ENCODE results near the gene GGCT. TPM values are rescaled to one million over a fixed set of nuclear protein-coding genes. Genes with fewer than 3 reads are reported as not detected.

The GGCT gene
- total RNA-seq, 4 donors from 2014 or later, result 24.1 to 47.0 (median 30.1) TPM

DNA sequence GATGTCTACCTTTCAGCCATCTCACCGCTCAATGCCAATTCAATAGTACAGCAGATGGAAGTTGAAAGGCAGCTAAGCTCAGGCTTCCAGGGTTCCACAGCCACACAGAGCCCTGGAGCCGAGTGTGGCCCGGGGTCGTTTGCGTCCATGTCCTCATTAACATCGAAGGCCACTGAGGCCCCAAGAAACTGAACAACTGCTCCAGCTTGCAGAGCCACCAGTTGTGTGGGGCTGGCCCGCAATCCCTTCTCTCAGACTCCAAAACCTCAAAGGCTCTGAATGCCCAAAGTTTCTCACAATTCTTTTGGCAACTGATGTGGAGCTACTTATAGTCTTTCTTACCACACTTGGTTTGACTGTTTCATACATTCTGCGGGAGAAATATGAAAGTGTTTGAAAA is 57.2 kb downstream of the GGCT start:
- intact Hi-C loops (cut with DNase I), result no loop called here
- Histone ChIP-seq H3K4me1 (peaks cover 25 to 41% of the 10 kb centered on the region in 2 donors), H3K9me3 (no peaks in the 10 kb centered on the region), H3K27ac (no peak overlapping the region), H3K36me3 (peaks cover 18 to 42% of the 10 kb centered on the region in 2 donors), H3K27me3 (no peaks in the 10 kb centered on the region), H3K4me3 (replicated peaks in 1 of 3) (no peak overlapping the region)
- no peak for DNase-seq
- WGBS, 2 donors, result 97 to 98% methylated on average over 8 of the region's 8 CpGs
- no peak for TF ChIP-seq POLR2A (IDR thresholded peaks at IDR 0.05)
- TF ChIP-seq, protein P1, sequence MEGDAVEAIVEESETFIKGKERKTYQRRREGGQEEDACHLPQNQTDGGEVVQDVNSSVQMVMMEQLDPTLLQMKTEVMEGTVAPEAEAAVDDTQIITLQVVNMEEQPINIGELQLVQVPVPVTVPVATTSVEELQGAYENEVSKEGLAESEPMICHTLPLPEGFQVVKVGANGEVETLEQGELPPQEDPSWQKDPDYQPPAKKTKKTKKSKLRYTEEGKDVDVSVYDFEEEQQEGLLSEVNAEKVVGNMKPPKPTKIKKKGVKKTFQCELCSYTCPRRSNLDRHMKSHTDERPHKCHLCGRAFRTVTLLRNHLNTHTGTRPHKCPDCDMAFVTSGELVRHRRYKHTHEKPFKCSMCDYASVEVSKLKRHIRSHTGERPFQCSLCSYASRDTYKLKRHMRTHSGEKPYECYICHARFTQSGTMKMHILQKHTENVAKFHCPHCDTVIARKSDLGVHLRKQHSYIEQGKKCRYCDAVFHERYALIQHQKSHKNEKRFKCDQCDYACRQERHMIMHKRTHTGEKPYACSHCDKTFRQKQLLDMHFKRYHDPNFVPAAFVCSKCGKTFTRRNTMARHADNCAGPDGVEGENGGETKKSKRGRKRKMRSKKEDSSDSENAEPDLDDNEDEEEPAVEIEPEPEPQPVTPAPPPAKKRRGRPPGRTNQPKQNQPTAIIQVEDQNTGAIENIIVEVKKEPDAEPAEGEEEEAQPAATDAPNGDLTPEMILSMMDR (IDR thresholded peaks at IDR 0.05), result no peak

Other genes with a start within 250 kb of the GGCT start
- 10 to 100 TPM; 44.2 to 57.4 (median 48.0) TPM for gene ZNRF2, start 220.2 kb downstream of the GGCT start, total RNA-seq
- 10 to 100 TPM; 15.6 to 50.4 (median 26.7) TPM for gene NOD1, start 26.0 kb downstream of the GGCT start, total RNA-seq
- 10 to 100 TPM; 59.7 to 79.2 (median 72.9) TPM for gene GARS1, start 90.0 kb upstream of the GGCT start, total RNA-seq
- gene CRHR2, start 177.6 kb upstream of the GGCT start, total RNA-seq, result under 1 TPM in 2 of 4 donors, not detected in 2; 0.39 to 0.45 TPM
- gene INMT, start 247.3 kb upstream of the GGCT start, total RNA-seq, result 10 to 100 TPM; 19.9 to 47.3 (median 30.1) TPM